A673 (cell line): Measurements from ENCODE around the gene FMN2. TPM values are rescaled to one million over a fixed set of nuclear protein-coding genes. Genes with fewer than 3 reads are reported as not detected.

Experiments
- BruUV-seq: library from RNA; stranded (reverse); fragments of 400-500 nt; replicated peaks from 2 replicates; lab custom pipeline; 2021; lab: Mats Ljungman, UMichigan
- CTCF ChIA-PET: fragments of 300-600 bp; sonication (Branson Sonifier 250); formaldehyde crosslinking; loops from one replicate; lab custom pipeline; 2022; ENCODE audit warnings: antibody characterized with exemption; lab: Charles Lee
- POLR2A ChIA-PET: fragments of 300-600 bp; sonication (Branson Sonifier 250); formaldehyde crosslinking; loops from one replicate; lab custom pipeline; 2022; ENCODE audit warnings: antibody characterized with exemption; ENCODE audit not compliant: low non-redundant PET; lab: Charles Lee
- DNase-seq: peaks from one replicate; pipeline ENCODE4 v3.0.0-alpha.2; 2015; ENCODE audit warnings: low spot score
- H3K27ac ChIP-seq: fragments of 200-600 bp; sonication (generic); 2 replicates; pipeline ENCODE4 v1.5.1; 2016; ENCODE audit warnings: mixed run types, low read depth, mild to moderate bottlenecking, mixed read lengths, antibody characterized with exemption, low read length; ENCODE audit not compliant: poor library complexity, severe bottlenecking
- H3K27me3 ChIP-seq: fragments of 200-600 bp; sonication (generic); replicated peaks from 2 replicates; pipeline ENCODE4 v1.6.1; 2017; ENCODE audit warnings: mixed run types, low read depth, mild to moderate bottlenecking, mixed read lengths, antibody characterized with exemption, low read length; ENCODE audit not compliant: insufficient read depth, poor library complexity
- H3K36me3 ChIP-seq: fragments of 200-600 bp; sonication (generic); 2 replicates; pipeline ENCODE4 v1.6.1; 2016; ENCODE audit warnings: mixed run types, mild to moderate bottlenecking, mixed read lengths, antibody characterized with exemption, low read length; ENCODE audit not compliant: insufficient read depth, poor library complexity, severe bottlenecking
- H3K4me1 ChIP-seq: fragments of 200-600 bp; sonication (generic); 2 replicates; pipeline ENCODE4 v1.6.1; 2017; ENCODE audit warnings: mixed run types, mild to moderate bottlenecking, mixed read lengths, antibody characterized with exemption, low read length; ENCODE audit not compliant: insufficient read depth, poor library complexity, severe bottlenecking
- H3K4me3 ChIP-seq: fragments of 200-600 bp; sonication (generic); 2 replicates; pipeline ENCODE4 v1.5.1; 2016; ENCODE audit warnings: low read depth, mixed run types, mild to moderate bottlenecking, mixed read lengths, low read length; ENCODE audit not compliant: poor library complexity, severe bottlenecking
- H3K9me3 ChIP-seq: fragments of 200-600 bp; sonication (generic); 2 replicates; pipeline ENCODE4 v1.6.1; 2016; ENCODE audit warnings: mixed run types, low read depth, mild to moderate bottlenecking, mixed read lengths, antibody characterized with exemption, low read length; ENCODE audit not compliant: poor library complexity, severe bottlenecking
- CTCF ChIP-seq: fragments of 300-800, 200-600 bp; sonication (generic); conservative IDR thresholded peaks from 2 replicates; pipeline ENCODE4 v1.5.1; 2017; ENCODE audit warnings: low read depth, mild to moderate bottlenecking, antibody characterized with exemption, low read length, moderate library complexity, mixed read lengths
- EZH2 ChIP-seq: fragments of 200-600 bp; sonication (generic); IDR thresholded peaks from 2 replicates; pipeline ENCODE4 v1.6.1; 2017; ENCODE audit warnings: borderline replicate concordance, low read depth, mild to moderate bottlenecking, mixed read lengths, antibody characterized with exemption, low read length; ENCODE audit not compliant: poor library complexity, severe bottlenecking
- intact Hi-C: fragments of 100-400 bp; cut with micrococcal nuclease; formaldehyde crosslinking; loops from one replicate; pipeline ENCODE4 v1.10.0; 2022; ENCODE audit not compliant: unreplicated experiment
- total RNA-seq: library from RNA; stranded (reverse); gene quantifications from 2 replicates; pipeline ENCODE4 v1.2.3, GENCODE V29; 2021

The FMN2 gene
- total RNA-seq, 1 experiment from 2014 or later, result not detected

GRCh38 chr1:240093120-240093961, 1.7 kb downstream of the FMN2 start:
- no peaks in the 10 kb centered on the region for H3K36me3 ChIP-seq
- no peak for TF ChIP-seq CTCF
- TF ChIP-seq EZH2, result no peak
- DNase-seq, result no peak
- no peak overlapping the region for H3K27ac ChIP-seq
- peaks cover 49% of the 10 kb centered on the region for H3K27me3 ChIP-seq
- intact Hi-C loops, result no loop called here
- no TSS peak for BruUV-seq
- H3K9me3 ChIP-seq, result no peaks in the 10 kb centered on the region
- ChIA-PET POLR2A (no interaction called here), CTCF (no interaction called here)
- no peak overlapping the region for H3K4me3 ChIP-seq
- H3K4me1 ChIP-seq, result no peaks in the 10 kb centered on the region

- ChIA-PET POLR2A (no interaction called here), CTCF (no interaction called here)
- no peaks in the 10 kb centered on the region for H3K36me3 ChIP-seq
- no peak for DNase-seq
- peaks cover 49% of the 10 kb centered on the region for H3K27me3 ChIP-seq
- no peak overlapping the region for H3K4me3 ChIP-seq
- H3K4me1 ChIP-seq, result no peaks in the 10 kb centered on the region
- intact Hi-C loops, result no loop called here
- H3K9me3 ChIP-seq, result no peaks in the 10 kb centered on the region
- TF ChIP-seq CTCF (no peak), EZH2 (no peak)
- no TSS peak for BruUV-seq
- H3K27ac ChIP-seq, result no peak overlapping the region
Observed at GRCh38 chr1:240094041-240094722, 2.5 kb downstream of the FMN2 start.

- H3K4me3 ChIP-seq, result no peak overlapping the region
- peaks cover 42% of the 10 kb centered on the region for H3K27me3 ChIP-seq
- H3K4me1 ChIP-seq, result no peaks in the 10 kb centered on the region
- ChIA-PET POLR2A (no interaction called here), CTCF (no interaction called here)
- no peak for DNase-seq
- intact Hi-C loops, result no loop called here
- H3K9me3 ChIP-seq, result no peaks in the 10 kb centered on the region
- no peak for TF ChIP-seq EZH2
- no peak for TF ChIP-seq CTCF
- H3K36me3 ChIP-seq, result no peaks in the 10 kb centered on the region
- no TSS peak for BruUV-seq
- no peak overlapping the region for H3K27ac ChIP-seq
Observed at GRCh38 chr1:240096974-240097373, 5.3 kb downstream of the FMN2 start.
